NCI-H146 (cell line): Measurements from ENCODE around the gene CACNG3.
A peak's percentile ranks its signal among the peaks of the same experiment; 100 is the strongest.
"Not testable (repeated sequence)": the region's sequence is repeated elsewhere in the genome, so short reads cannot be mapped to it uniquely, and the experiment has no call there.

Source experiments
- DNase-seq: peaks from one replicate; lab custom pipeline; 2025; lab: John Stamatoyannopoulos, UW

The CACNG3 gene

GRCh38 chr16:24279982-24280515, 23.9 kb downstream of the CACNG3 start:
- no peak for DNase-seq

DNA sequence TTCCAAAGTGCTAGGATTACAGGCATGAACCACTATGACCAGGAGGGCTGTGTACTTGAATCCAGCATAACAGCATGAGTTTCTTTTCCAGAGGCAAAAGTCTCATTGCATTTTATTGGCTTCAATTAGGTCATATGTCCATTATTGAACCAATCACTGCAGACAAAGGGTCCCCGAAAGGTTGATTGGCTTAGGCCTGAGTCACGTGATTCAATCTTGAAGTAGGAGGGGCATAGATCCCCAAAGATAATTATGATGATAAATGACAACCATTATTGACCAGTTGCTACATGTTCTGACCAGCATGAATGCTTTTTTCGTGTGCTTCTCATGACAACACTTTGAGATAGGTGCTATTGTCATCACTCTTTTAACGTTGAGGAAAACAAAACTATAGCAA, 25.3 kb downstream of the CACNG3 start:
- DNase-seq: no peak

DNA sequence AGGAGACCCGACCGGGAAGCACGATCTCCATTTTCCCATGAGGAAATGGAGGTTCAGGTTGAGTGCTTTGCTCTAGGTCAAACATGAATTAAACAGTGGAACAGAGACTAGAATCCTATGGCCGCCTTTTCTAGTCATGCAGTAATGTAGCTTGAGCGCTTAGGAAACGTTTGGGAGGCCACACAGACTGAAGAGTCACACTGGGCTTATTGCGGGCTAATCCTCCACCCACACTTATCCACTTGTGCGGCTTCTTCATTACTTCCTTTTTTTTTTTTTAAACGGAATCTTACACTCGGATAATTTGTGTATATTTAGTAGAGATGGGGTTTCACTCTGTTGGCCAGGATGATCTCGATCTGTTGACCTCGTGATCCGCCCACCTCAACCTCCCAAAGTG, 26.0 kb downstream of the CACNG3 start:
- no peak for DNase-seq

DNA sequence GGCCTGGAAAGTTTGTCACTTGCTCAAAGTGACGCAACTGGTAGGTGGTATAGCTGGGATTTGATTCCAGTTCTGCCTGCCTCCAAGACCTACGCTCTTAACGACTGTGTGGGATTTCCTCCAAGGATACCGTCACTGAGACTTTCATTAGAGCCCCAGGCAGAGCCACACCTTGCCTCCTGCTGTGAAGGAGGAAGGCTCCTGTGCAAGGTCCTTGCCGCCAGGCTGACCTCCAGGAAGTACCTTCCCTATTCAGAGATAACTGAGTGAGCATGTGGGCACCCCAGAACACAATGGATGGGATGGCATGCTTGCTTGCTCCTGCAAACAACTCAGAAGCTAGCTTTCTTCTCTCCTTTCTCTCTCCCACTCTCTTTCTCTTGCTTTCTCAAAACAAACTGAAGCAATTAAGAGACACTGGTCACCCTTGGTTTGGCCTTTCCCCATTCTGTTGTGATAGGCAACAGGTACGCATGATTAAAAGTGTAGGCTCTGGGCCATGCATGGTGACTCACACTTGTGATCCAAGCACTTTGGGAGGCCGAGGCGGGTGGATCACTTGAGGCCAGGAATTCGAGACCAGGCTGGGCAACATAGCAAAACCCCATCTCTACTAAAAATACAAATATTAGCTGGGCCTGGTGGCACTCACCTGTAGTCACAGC, 30.7 kb downstream of the CACNG3 start:
- no peak for DNase-seq

GRCh38 chr16:24288516-24288915, 32.4 kb downstream of the CACNG3 start:
- no peak for DNase-seq

GRCh38 chr16:24289166-24289700, 33.1 kb downstream of the CACNG3 start:
- no peak for DNase-seq

- no peak for DNase-seq
Observed at GRCh38 chr16:24291932-24292331, 35.8 kb downstream of the CACNG3 start.

DNA sequence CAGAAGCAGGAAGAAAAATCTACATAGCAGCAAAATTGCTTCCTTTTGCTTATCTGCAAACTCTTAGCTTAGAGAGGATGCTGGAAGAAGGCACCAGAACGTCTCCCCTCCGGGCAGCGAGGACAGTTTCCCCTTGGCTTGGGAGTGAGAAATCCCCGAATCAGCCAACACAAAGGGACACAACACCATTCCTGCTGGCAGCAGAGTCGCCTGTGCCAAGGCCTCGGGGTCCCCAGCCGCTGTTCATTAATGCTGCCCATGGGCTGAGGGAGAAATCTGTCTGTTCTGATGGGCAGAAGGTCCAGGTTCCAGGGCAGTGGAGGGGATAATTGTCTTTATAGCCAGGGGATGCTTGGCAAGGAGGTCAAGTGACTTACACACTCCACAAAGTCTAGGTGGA, 38.0 kb downstream of the CACNG3 start:
- DNase-seq: no peak

DNA sequence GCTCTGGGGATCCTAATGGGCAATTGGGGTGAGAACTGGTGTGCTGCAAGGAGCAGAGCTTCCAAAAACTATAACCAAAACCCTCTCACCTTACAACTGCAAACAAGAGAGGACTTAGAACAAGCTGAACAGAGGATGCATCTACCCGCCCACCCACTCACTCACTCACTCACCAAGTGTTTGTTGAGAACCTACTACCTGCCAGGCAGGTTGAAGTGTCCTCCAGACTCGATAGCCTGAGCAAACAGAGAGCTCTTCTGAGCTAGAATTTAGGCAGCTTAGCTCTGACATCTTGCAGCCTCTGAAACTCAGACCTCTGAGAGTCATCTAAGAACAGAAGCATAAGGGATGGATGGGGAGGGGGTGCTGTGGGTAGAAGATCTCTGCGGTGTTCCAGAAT, 41.2 kb downstream of the CACNG3 start:
- DNase-seq: no peak

DNA sequence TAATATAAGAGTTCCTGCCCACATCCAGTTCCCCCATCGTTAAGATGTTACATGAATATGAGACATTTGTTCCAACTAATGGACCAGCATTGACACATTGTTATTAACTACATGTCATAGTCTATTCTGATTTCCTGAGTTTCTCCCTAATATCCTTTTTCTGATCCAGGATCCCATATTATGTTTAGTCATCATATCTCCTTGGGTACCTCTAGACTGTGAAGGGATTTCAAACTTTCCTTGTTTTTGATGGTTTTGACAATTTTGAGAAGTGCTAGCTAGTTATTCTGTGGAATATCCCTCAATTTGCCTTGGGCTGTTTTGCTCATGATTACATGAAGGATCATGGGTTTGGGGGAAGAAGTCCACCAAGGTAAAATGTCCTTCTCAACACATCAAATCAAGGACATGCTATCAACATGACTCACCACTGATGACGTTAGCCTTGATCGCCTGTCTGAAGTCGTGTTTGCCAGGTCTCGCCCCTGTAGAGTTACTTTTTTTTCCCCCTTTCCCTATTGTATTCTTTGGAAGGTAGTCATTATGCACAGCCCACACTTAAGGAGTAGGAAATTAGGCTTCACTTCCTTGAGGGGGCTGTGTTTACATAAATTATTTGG, 42.5 kb downstream of the CACNG3 start:
- DNase-seq: no peak

- not testable (repeated sequence) for DNase-seq
Observed at GRCh38 chr16:24300750-24301149, 44.6 kb downstream of the CACNG3 start.

GRCh38 chr16:24302636-24303035, 46.5 kb downstream of the CACNG3 start:
- DNase-seq: no peak

GRCh38 chr16:24308200-24308599, 52.1 kb downstream of the CACNG3 start:
- DNase-seq: no peak

GRCh38 chr16:24309258-24310142, 53.4 kb downstream of the CACNG3 start:
- DNase-seq: no peak

DNA sequence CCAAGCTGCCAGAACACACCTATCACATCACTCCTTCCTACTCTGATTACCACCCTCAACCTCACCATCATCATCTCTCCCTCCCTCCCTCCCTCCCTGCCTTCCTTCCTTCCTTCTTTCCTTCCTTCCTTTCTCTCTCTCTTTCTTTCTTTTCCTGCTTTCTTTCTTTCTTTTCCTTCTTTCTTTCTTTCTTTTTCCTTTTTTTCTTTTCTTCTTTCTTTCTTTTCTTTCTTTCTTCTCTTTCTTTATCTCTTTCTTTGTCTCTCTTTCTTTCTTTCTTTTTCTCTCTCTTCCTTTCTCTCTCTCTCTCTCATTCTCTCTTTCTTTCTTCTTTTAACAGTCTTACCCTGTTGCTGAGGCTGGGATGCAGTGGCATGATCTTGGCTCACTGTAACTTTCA, 59.2 kb downstream of the CACNG3 start:
- DNase-seq: no peak

GRCh38 chr16:24318680-24319079, 62.5 kb downstream of the CACNG3 start:
- DNase-seq: peak; percentile 1

GRCh38 chr16:24319126-24319814, 63.1 kb downstream of the CACNG3 start:
- DNase-seq: no peak

GRCh38 chr16:24322106-24322505, 66.0 kb downstream of the CACNG3 start:
- DNase-seq: no peak

DNA sequence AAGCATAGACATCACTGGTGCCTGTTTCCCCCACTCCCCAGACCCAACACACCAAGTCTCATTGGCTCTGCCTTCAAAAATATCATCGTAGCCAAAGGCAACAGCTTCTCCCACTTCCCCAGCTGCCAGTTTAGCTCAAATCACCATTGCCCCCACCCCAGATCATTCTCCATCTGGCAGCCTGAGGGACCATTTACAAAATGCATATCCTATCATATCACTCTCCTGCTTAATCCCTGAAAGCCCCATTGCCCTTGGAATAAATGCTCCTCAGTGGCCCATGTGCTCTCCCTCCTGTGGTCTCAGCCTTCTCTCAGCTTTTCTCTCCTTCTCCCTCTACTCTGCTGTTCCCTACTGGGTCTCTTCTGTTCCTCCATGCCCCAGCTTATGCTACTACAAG, 68.3 kb downstream of the CACNG3 start:
- no peak for DNase-seq

GRCh38 chr16:24328835-24329452, 72.8 kb downstream of the CACNG3 start:
- peak; percentile 5 for DNase-seq

- no peak for DNase-seq
Observed at GRCh38 chr16:24332178-24332577, 76.0 kb downstream of the CACNG3 start.
